OCI-LY1 (cell line): Measurements from ENCODE around the gene PTPRO.

Experiments
- H2AFZ ChIP-seq: fragments of 200-600 bp; sonication (generic), shearing (Covaris generic); 2 replicates; pipeline ENCODE4 v1.6.0; 2014; ENCODE audit warnings: antibody characterized with exemption, mild to moderate bottlenecking, low read length
- H3F3A ChIP-seq: fragments of 200-600 bp; sonication (generic), shearing (Covaris generic); 2 replicates; pipeline ENCODE4 v1.6.0; 2014; ENCODE audit warnings: mild to moderate bottlenecking, antibody characterized with exemption, low read length, moderate library complexity; ENCODE audit not compliant: insufficient read depth
- H3K27ac ChIP-seq: fragments of 200-600 bp; sonication (generic); 2 replicates; pipeline ENCODE4 v1.5.1; 2014; ENCODE audit warnings: low read length, mixed run types, mild to moderate bottlenecking, low read depth; ENCODE audit not compliant: poor library complexity, severe bottlenecking
- H3K27me3 ChIP-seq: fragments of 200-600 bp; sonication (generic); 2 replicates; pipeline ENCODE4 v1.6.0; 2014; ENCODE audit warnings: antibody characterized with exemption, mild to moderate bottlenecking, low read length, moderate library complexity; ENCODE audit not compliant: insufficient read depth
- H3K36me3 ChIP-seq: fragments of 200-600 bp; sonication (generic); 2 replicates; pipeline ENCODE4 v1.6.1; 2014; ENCODE audit warnings: mild to moderate bottlenecking, antibody characterized with exemption, low read length, moderate library complexity, mixed read lengths; ENCODE audit not compliant: insufficient read depth
- H3K4me1 ChIP-seq: fragments of 200-600 bp; sonication (generic); 2 replicates; pipeline ENCODE4 v1.5.1; 2014; ENCODE audit warnings: mild to moderate bottlenecking, low read length, moderate library complexity; ENCODE audit not compliant: insufficient read depth, severe bottlenecking
- H3K4me2 ChIP-seq: fragments of 200-600 bp; sonication (generic), shearing (Covaris generic); 2 replicates; pipeline ENCODE4 v1.6.1; 2014; ENCODE audit warnings: low read length
- H3K4me3 ChIP-seq: fragments of 200-600 bp; sonication (generic); 2 replicates; pipeline ENCODE4 v1.5.1; 2014; ENCODE audit warnings: low read length, low read depth, mild to moderate bottlenecking, mixed read lengths; ENCODE audit not compliant: poor library complexity, severe bottlenecking
- H3K79me2 ChIP-seq: fragments of 200-600 bp; shearing (Covaris generic); 2 replicates; pipeline ENCODE4 v1.6.1; 2016; ENCODE audit warnings: mixed run types, low read length, mixed read lengths; ENCODE audit not compliant: insufficient read depth
- H3K9ac ChIP-seq: fragments of 200-600 bp; sonication (generic), shearing (Covaris generic); 2 replicates; pipeline ENCODE4 v1.6.1; 2014; ENCODE audit warnings: mild to moderate bottlenecking, low read length, mixed read lengths
- H3K9me2 ChIP-seq: fragments of 200-600 bp; sonication (generic), shearing (Covaris generic); 2 replicates; pipeline ENCODE4 v1.6.1; 2014; ENCODE audit warnings: low read depth, mild to moderate bottlenecking, low read length, mixed read lengths
- H3K9me3 ChIP-seq: fragments of 200-600 bp; shearing (Covaris generic); 2 replicates; pipeline ENCODE4 v1.6.1; 2014; ENCODE audit warnings: low read length, mixed read lengths
- H4K20me1 ChIP-seq: fragments of 200-600 bp; sonication (generic), shearing (Covaris generic); 2 replicates; pipeline ENCODE4 v1.6.0; 2016; ENCODE audit warnings: mild to moderate bottlenecking, low read length; ENCODE audit not compliant: insufficient read depth
- EZH2 ChIP-seq: fragments of 200-600 bp; sonication (generic), shearing (Covaris generic); IDR thresholded peaks from 2 replicates; pipeline ENCODE4 v1.8.0; 2017; ENCODE audit warnings: borderline replicate concordance, mixed run types, mild to moderate bottlenecking, antibody characterized with exemption, low read length, moderate library complexity, mixed read lengths
- TF ChIP-seq, protein P1 (sequence below): fragments of 200-600 bp; sonication (generic), shearing (Covaris generic); IDR thresholded peaks from 2 replicates; pipeline ENCODE4 v1.5.1; 2017; ENCODE audit warnings: mild to moderate bottlenecking, antibody characterized with exemption, low read length, moderate library complexity, mixed read lengths

PTPRO gene

DNA sequence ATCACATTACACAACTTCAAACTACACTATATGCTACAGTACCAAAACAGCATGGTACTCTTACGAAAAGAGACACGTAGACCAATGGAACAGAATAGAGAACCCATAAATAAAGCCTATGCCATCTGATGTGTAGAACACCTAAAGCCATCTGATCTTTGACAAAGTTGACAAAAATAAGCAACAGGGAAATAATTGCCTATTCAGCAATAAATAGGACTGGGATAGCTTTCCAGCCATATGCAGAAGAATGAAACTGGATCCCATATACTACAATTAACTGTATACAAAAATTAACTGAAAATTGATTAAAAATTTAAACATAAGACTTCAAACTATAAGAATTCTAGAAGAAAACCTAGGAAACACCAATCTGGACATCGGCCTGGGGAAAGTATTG, 120.7 kb downstream of the PTPRO start:
- H3K9me2 ChIP-seq = no peaks in the 10 kb centered on the region
- no peak overlapping the region for H2AFZ ChIP-seq
- no peak overlapping the region for H3K9ac ChIP-seq
- H3K79me2 ChIP-seq = no peaks in the 10 kb centered on the region
- no peaks in the 10 kb centered on the region for H3F3A ChIP-seq
- H3K27ac ChIP-seq = no peak overlapping the region
- no peak overlapping the region for H3K4me2 ChIP-seq
- no peaks in the 10 kb centered on the region for H3K27me3 ChIP-seq
- H4K20me1 ChIP-seq = no peaks in the 10 kb centered on the region
- TF ChIP-seq, protein P1, sequence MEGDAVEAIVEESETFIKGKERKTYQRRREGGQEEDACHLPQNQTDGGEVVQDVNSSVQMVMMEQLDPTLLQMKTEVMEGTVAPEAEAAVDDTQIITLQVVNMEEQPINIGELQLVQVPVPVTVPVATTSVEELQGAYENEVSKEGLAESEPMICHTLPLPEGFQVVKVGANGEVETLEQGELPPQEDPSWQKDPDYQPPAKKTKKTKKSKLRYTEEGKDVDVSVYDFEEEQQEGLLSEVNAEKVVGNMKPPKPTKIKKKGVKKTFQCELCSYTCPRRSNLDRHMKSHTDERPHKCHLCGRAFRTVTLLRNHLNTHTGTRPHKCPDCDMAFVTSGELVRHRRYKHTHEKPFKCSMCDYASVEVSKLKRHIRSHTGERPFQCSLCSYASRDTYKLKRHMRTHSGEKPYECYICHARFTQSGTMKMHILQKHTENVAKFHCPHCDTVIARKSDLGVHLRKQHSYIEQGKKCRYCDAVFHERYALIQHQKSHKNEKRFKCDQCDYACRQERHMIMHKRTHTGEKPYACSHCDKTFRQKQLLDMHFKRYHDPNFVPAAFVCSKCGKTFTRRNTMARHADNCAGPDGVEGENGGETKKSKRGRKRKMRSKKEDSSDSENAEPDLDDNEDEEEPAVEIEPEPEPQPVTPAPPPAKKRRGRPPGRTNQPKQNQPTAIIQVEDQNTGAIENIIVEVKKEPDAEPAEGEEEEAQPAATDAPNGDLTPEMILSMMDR = no peak
- no peak for TF ChIP-seq EZH2
- no peaks in the 10 kb centered on the region for H3K9me3 ChIP-seq
- no peaks in the 10 kb centered on the region for H3K4me1 ChIP-seq
- no peak overlapping the region for H3K4me3 ChIP-seq
- no peaks in the 10 kb centered on the region for H3K36me3 ChIP-seq

DNA sequence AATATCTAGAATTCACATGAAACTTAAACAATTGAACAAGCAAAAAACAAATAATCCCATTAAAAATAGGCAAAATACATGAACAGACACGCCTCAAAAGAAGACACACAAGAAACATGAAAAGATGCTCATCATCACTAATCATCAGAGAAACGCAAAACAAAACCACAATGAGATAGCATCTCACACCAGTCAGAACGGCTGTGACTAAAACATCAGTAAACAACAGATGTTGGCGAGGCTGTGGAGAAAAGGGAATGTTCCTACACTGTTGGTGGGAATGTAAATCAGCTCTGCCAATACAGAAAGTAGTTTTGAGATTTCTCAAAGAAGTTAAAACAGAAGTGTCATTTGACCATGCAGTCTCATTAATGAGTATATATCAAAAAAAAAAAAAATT, 121.3 kb downstream of the PTPRO start:
- H3K4me1 ChIP-seq = no peaks in the 10 kb centered on the region
- no peak overlapping the region for H3K9ac ChIP-seq
- H3K9me2 ChIP-seq = no peaks in the 10 kb centered on the region
- no peaks in the 10 kb centered on the region for H3K9me3 ChIP-seq
- no peak overlapping the region for H2AFZ ChIP-seq
- no peak for TF ChIP-seq EZH2
- TF ChIP-seq, protein P1 = no peak
- H3K36me3 ChIP-seq = no peaks in the 10 kb centered on the region
- no peaks in the 10 kb centered on the region for H4K20me1 ChIP-seq
- H3K27ac ChIP-seq = no peak overlapping the region
- H3K4me3 ChIP-seq = no peak overlapping the region
- H3K79me2 ChIP-seq = no peaks in the 10 kb centered on the region
- no peaks in the 10 kb centered on the region for H3F3A ChIP-seq
- H3K27me3 ChIP-seq = no peaks in the 10 kb centered on the region
- no peak overlapping the region for H3K4me2 ChIP-seq

GRCh38 chr12:15444523-15444922, 122.2 kb downstream of the PTPRO start:
- Histone ChIP-seq H3K4me3 (no peak overlapping the region), H3K36me3 (no peaks in the 10 kb centered on the region), H3K27ac (no peak overlapping the region), H4K20me1 (no peaks in the 10 kb centered on the region), H3K9ac (no peak overlapping the region), H3K9me2 (no peaks in the 10 kb centered on the region), H3K4me2 (no peak overlapping the region), H3K27me3 (no peaks in the 10 kb centered on the region), H2AFZ (no peak overlapping the region), H3K4me1 (no peaks in the 10 kb centered on the region), H3K9me3 (no peaks in the 10 kb centered on the region), H3K79me2 (no peaks in the 10 kb centered on the region), H3F3A (no peaks in the 10 kb centered on the region)
- no peak for TF ChIP-seq EZH2
- TF ChIP-seq, protein P1 = no peak
